ENCODE measurements around the gene CASKIN1.

DNA sequence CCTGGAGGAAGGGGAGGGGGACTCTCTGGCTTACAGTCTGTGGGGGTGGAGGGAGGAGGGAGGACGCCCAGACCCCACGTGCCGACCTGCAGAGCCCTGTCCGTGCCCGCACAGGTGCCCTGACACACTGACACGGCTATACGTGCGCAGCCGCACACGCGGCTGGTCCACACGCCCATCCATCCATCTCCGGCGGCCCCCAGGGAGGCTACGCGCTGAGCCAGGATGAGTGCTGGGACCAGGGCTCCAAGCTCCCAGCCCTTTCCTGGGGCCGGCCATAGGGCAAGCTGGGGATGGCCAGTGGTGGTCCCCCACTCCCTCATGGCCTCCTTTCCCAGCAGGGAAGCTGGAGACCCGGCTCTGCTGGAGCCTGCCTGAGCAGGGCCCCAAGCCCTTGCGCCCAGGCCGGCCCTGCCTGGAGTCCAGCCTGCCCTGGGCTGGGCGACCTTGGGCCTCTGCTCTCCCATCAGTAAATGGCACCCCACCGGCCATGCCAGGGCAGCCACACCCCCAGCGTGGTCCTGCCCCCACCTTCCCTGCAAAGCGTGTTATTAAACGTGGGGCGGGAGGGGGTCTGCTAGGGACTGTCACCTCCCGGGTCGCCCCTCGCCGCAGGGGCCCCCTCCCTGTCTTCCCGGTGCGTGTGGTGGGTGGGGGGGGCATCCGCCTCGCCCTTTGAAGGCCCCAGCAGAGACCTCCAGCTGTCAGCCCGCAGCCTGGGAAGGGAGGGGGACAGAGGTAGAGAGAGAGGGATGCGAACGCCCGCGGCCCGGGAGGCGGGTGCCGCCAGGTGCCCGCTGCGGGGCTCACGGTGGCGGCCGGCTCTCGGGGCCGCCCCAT lies 863 bp downstream of the CASKIN1 start:
- TF ChIP-seq POLR2A (IDR thresholded peaks at IDR 0.05), result no peak
- TF ChIP-seq POLR2AphosphoS5 (IDR thresholded peaks at IDR 0.05), result no peak
- TF ChIP-seq, protein P1, sequence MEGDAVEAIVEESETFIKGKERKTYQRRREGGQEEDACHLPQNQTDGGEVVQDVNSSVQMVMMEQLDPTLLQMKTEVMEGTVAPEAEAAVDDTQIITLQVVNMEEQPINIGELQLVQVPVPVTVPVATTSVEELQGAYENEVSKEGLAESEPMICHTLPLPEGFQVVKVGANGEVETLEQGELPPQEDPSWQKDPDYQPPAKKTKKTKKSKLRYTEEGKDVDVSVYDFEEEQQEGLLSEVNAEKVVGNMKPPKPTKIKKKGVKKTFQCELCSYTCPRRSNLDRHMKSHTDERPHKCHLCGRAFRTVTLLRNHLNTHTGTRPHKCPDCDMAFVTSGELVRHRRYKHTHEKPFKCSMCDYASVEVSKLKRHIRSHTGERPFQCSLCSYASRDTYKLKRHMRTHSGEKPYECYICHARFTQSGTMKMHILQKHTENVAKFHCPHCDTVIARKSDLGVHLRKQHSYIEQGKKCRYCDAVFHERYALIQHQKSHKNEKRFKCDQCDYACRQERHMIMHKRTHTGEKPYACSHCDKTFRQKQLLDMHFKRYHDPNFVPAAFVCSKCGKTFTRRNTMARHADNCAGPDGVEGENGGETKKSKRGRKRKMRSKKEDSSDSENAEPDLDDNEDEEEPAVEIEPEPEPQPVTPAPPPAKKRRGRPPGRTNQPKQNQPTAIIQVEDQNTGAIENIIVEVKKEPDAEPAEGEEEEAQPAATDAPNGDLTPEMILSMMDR (IDR thresholded peaks at IDR 0.05 in 8 of 11, conservative IDR thresholded peaks at IDR 0.05 in 3 of 11), result no peak

Measured in spleen (tissue), 7 donors.